ENCODE results near the gene HSD11B1. TPM values are rescaled to one million over a fixed set of nuclear protein-coding genes. Genes with fewer than 3 reads are reported as not detected.

Gene HSD11B1
- polyA plus RNA-seq, 1 donor (not counting 4 experiments of a cell fraction or from before 2014, with no cell fraction given): 2.7 TPM

DNA sequence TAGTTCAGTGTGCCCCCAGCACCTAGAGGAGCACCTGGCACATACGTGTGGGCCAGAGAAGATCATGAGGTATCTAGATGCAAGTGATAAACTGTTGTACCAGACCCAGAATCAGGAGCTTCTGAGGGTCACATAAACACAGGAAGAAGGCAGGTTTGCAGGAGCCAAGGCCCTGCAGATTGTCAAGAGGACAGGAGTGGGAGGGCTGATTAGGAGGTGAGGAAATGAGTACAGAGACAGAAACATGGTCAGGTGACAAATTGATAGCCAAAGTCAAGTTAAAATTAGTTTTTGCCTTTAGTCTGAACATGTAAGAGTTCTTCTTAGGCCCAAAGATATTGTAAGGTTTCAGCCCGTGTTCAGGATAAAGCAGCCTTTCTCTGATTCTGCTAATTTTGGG, 37.2 kb downstream of the HSD11B1 start:
- no peaks in the 10 kb centered on the region for H3K9me1 ChIP-seq (ENCODE audit: control insufficient read depth, extremely low read depth, insufficient read depth, low read length)
- FAIRE-seq: no peak
- dilution Hi-C loops (cut with MboI; ENCODE audit: extremely low pct_ligation_motif_present, low sequenced_read_pairs): no loop called here
- no peak overlapping the region for H3K4me2 ChIP-seq (ENCODE audit: control insufficient read depth, extremely low read depth, insufficient read depth, low read depth, low read length)
- H3K9ac ChIP-seq (ENCODE audit: control insufficient read depth, extremely low read depth, insufficient read depth, low read length): no peak overlapping the region
- no peak overlapping the region for H2AFZ ChIP-seq (ENCODE audit: control insufficient read depth, low read length)
- H3K36me3 ChIP-seq (ENCODE audit: control insufficient read depth in 2 of 2, extremely low read depth in 1 of 2, insufficient read depth in 2 of 2, low read length in 2 of 2): no peaks in the 10 kb centered on the region
- no peak overlapping the region for H3K4me3 ChIP-seq (ENCODE audit: control insufficient read depth in 2 of 3, extremely low read depth in 1 of 3, insufficient read depth in 2 of 3, low read depth in 1 of 3, low read length in 3 of 3)
- H3K79me2 ChIP-seq (ENCODE audit: control insufficient read depth, insufficient read depth, low read length): no peaks in the 10 kb centered on the region
- H3K9me3 ChIP-seq (ENCODE audit: control insufficient read depth, low read depth, low read length): no peaks in the 10 kb centered on the region
- no peaks in the 10 kb centered on the region for H3K4me1 ChIP-seq (ENCODE audit: control insufficient read depth, extremely low read depth, insufficient read depth, low read length)
- TF ChIP-seq EZH2 (IDR thresholded peaks at IDR 0.05; ENCODE audit: low read length): no peak
- TF ChIP-seq, protein P1, sequence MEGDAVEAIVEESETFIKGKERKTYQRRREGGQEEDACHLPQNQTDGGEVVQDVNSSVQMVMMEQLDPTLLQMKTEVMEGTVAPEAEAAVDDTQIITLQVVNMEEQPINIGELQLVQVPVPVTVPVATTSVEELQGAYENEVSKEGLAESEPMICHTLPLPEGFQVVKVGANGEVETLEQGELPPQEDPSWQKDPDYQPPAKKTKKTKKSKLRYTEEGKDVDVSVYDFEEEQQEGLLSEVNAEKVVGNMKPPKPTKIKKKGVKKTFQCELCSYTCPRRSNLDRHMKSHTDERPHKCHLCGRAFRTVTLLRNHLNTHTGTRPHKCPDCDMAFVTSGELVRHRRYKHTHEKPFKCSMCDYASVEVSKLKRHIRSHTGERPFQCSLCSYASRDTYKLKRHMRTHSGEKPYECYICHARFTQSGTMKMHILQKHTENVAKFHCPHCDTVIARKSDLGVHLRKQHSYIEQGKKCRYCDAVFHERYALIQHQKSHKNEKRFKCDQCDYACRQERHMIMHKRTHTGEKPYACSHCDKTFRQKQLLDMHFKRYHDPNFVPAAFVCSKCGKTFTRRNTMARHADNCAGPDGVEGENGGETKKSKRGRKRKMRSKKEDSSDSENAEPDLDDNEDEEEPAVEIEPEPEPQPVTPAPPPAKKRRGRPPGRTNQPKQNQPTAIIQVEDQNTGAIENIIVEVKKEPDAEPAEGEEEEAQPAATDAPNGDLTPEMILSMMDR (optimal IDR thresholded peaks at IDR 0.05 in 1 of 3, IDR thresholded peaks at IDR 0.05 in 1 of 3, conservative IDR thresholded peaks at IDR 0.05 in 1 of 3; ENCODE audit: extremely low read depth in 1 of 3, insufficient read depth in 2 of 3, low read length in 3 of 3): no peak
- no peak for DNase-seq (ENCODE audit: low read depth, low spot score)
- H4K20me1 ChIP-seq (ENCODE audit: control insufficient read depth, extremely low read depth, insufficient read depth, low read length): no peaks in the 10 kb centered on the region
- H3K27ac ChIP-seq (ENCODE audit: control insufficient read depth, insufficient read depth, low read length): no peak overlapping the region
- no peaks in the 10 kb centered on the region for H3K27me3 ChIP-seq (ENCODE audit: control insufficient read depth, extremely low read depth, insufficient read depth, low read length)

- TF ChIP-seq, protein P1 (optimal IDR thresholded peaks at IDR 0.05 in 1 of 3, IDR thresholded peaks at IDR 0.05 in 1 of 3, conservative IDR thresholded peaks at IDR 0.05 in 1 of 3; ENCODE audit: extremely low read depth in 1 of 3, insufficient read depth in 2 of 3, low read length in 3 of 3): no peak
- no peak for TF ChIP-seq EZH2 (IDR thresholded peaks at IDR 0.05; ENCODE audit: low read length)
- no peak for FAIRE-seq
- no peak for DNase-seq (ENCODE audit: low read depth, low spot score)
- Histone ChIP-seq H3K79me2 (ENCODE audit: control insufficient read depth, insufficient read depth, low read length) (no peaks in the 10 kb centered on the region), H3K9me1 (ENCODE audit: control insufficient read depth, extremely low read depth, insufficient read depth, low read length) (no peaks in the 10 kb centered on the region), H3K9ac (ENCODE audit: control insufficient read depth, extremely low read depth, insufficient read depth, low read length) (no peak overlapping the region), H3K27me3 (ENCODE audit: control insufficient read depth, extremely low read depth, insufficient read depth, low read length) (no peaks in the 10 kb centered on the region), H3K4me1 (ENCODE audit: control insufficient read depth, extremely low read depth, insufficient read depth, low read length) (peaks cover 5% of the 10 kb centered on the region), H3K27ac (ENCODE audit: control insufficient read depth, insufficient read depth, low read length) (no peak overlapping the region), H2AFZ (ENCODE audit: control insufficient read depth, low read length) (no peak overlapping the region), H3K4me3 (ENCODE audit: control insufficient read depth in 2 of 3, extremely low read depth in 1 of 3, insufficient read depth in 2 of 3, low read depth in 1 of 3, low read length in 3 of 3) (no peak overlapping the region), H3K9me3 (ENCODE audit: control insufficient read depth, low read depth, low read length) (no peaks in the 10 kb centered on the region), H4K20me1 (ENCODE audit: control insufficient read depth, extremely low read depth, insufficient read depth, low read length) (no peaks in the 10 kb centered on the region), H3K36me3 (ENCODE audit: control insufficient read depth in 2 of 2, extremely low read depth in 1 of 2, insufficient read depth in 2 of 2, low read length in 2 of 2) (no peaks in the 10 kb centered on the region), H3K4me2 (ENCODE audit: control insufficient read depth, extremely low read depth, insufficient read depth, low read depth, low read length) (no peak overlapping the region)
- dilution Hi-C loops (cut with MboI; ENCODE audit: extremely low pct_ligation_motif_present, low sequenced_read_pairs): no loop called here
Measured at GRCh38 chr1:209742409-209743144, 37.9 kb downstream of the HSD11B1 start.
